A673 (cell line): Measurements from ENCODE around the gene SMAD6. TPM values are rescaled to one million over a fixed set of nuclear protein-coding genes. Genes with fewer than 3 reads are reported as not detected.
A peak's percentile ranks its signal among the peaks of the same experiment; 100 is the strongest.

Source experiments
- BruUV-seq: library from RNA; stranded (reverse); fragments of 400-500 nt; replicated peaks from 2 replicates; lab custom pipeline; 2021; lab: Mats Ljungman, UMichigan
- CTCF ChIA-PET: fragments of 300-600 bp; sonication (Branson Sonifier 250); formaldehyde crosslinking; loops from one replicate; lab custom pipeline; 2022; ENCODE audit warnings: antibody characterized with exemption; lab: Charles Lee
- POLR2A ChIA-PET: fragments of 300-600 bp; sonication (Branson Sonifier 250); formaldehyde crosslinking; loops from one replicate; lab custom pipeline; 2022; ENCODE audit warnings: antibody characterized with exemption; ENCODE audit not compliant: low non-redundant PET; lab: Charles Lee
- DNase-seq: peaks from one replicate; pipeline ENCODE4 v3.0.0-alpha.2; 2015; ENCODE audit warnings: low spot score
- H3K27ac ChIP-seq: fragments of 200-600 bp; sonication (generic); 2 replicates; pipeline ENCODE4 v1.5.1; 2016; ENCODE audit warnings: mixed run types, low read depth, mild to moderate bottlenecking, mixed read lengths, antibody characterized with exemption, low read length; ENCODE audit not compliant: poor library complexity, severe bottlenecking
- H3K27me3 ChIP-seq: fragments of 200-600 bp; sonication (generic); replicated peaks from 2 replicates; pipeline ENCODE4 v1.6.1; 2017; ENCODE audit warnings: mixed run types, low read depth, mild to moderate bottlenecking, mixed read lengths, antibody characterized with exemption, low read length; ENCODE audit not compliant: insufficient read depth, poor library complexity
- H3K36me3 ChIP-seq: fragments of 200-600 bp; sonication (generic); 2 replicates; pipeline ENCODE4 v1.6.1; 2016; ENCODE audit warnings: mixed run types, mild to moderate bottlenecking, mixed read lengths, antibody characterized with exemption, low read length; ENCODE audit not compliant: insufficient read depth, poor library complexity, severe bottlenecking
- H3K4me1 ChIP-seq: fragments of 200-600 bp; sonication (generic); 2 replicates; pipeline ENCODE4 v1.6.1; 2017; ENCODE audit warnings: mixed run types, mild to moderate bottlenecking, mixed read lengths, antibody characterized with exemption, low read length; ENCODE audit not compliant: insufficient read depth, poor library complexity, severe bottlenecking
- H3K4me3 ChIP-seq: fragments of 200-600 bp; sonication (generic); 2 replicates; pipeline ENCODE4 v1.5.1; 2016; ENCODE audit warnings: low read depth, mixed run types, mild to moderate bottlenecking, mixed read lengths, low read length; ENCODE audit not compliant: poor library complexity, severe bottlenecking
- H3K9me3 ChIP-seq: fragments of 200-600 bp; sonication (generic); 2 replicates; pipeline ENCODE4 v1.6.1; 2016; ENCODE audit warnings: mixed run types, low read depth, mild to moderate bottlenecking, mixed read lengths, antibody characterized with exemption, low read length; ENCODE audit not compliant: poor library complexity, severe bottlenecking
- CTCF ChIP-seq: fragments of 300-800, 200-600 bp; sonication (generic); conservative IDR thresholded peaks from 2 replicates; pipeline ENCODE4 v1.5.1; 2017; ENCODE audit warnings: low read depth, mild to moderate bottlenecking, antibody characterized with exemption, low read length, moderate library complexity, mixed read lengths
- EZH2 ChIP-seq: fragments of 200-600 bp; sonication (generic); IDR thresholded peaks from 2 replicates; pipeline ENCODE4 v1.6.1; 2017; ENCODE audit warnings: borderline replicate concordance, low read depth, mild to moderate bottlenecking, mixed read lengths, antibody characterized with exemption, low read length; ENCODE audit not compliant: poor library complexity, severe bottlenecking
- intact Hi-C: fragments of 100-400 bp; cut with micrococcal nuclease; formaldehyde crosslinking; loops from one replicate; pipeline ENCODE4 v1.10.0; 2022; ENCODE audit not compliant: unreplicated experiment
- total RNA-seq: library from RNA; stranded (reverse); gene quantifications from 2 replicates; pipeline ENCODE4 v1.2.3, GENCODE V29; 2021

The SMAD6 gene
- total RNA-seq, 1 experiment from 2014 or later = 63.9 TPM

GRCh38 chr15:66771351-66771650 lies 69.3 kb downstream of the SMAD6 start:
- Histone ChIP-seq H3K9me3 (no peaks in the 10 kb centered on the region), H3K27ac (no peak overlapping the region), H3K4me1 (peaks cover 60% of the 10 kb centered on the region), H3K4me3 (no peak overlapping the region), H3K27me3 (no peaks in the 10 kb centered on the region), H3K36me3 (no peaks in the 10 kb centered on the region)
- intact Hi-C loops = loop anchor here (5.0 kb wide), 1 partner anchor 169 kb away; no protein-coding TSS in a partner anchor
- no peak for TF ChIP-seq EZH2
- TF ChIP-seq CTCF = no peak
- ChIA-PET POLR2A (no interaction called here), CTCF (no interaction called here)
- no TSS peak for BruUV-seq
- DNase-seq = no peak

DNA sequence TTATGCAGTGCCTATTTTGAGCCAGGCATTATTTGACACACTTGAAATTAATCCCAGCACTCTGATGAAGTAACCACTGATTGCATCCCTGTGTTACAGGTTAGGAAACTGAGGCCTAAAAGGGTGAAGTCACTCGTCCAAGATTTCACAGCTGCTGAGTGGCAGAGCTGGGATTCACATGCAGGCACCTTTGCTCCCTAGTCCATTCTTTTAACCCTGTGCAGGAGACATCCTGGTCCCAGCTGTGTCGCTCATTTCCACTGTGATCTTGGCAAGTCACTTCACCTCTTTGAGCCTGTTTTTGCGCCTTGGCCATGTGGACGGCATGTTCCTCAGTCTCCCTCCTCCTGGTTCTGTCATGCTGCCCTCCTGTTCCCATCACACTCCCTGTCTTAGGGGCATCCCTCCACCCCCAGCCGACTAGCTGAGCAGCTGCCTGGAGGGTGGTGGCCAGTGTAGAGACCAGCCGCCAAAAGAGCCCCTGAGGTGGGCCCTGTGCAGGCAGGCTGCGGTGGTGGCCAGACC lies 70.6 kb downstream of the SMAD6 start:
- CTCF ChIA-PET = interaction anchor here (0.5 kb wide), 1 partner anchor 303 kb away, joined by 15 read pairs; no protein-coding TSS in a partner anchor
- no peaks in the 10 kb centered on the region for H3K27me3 ChIP-seq
- BruUV-seq = no TSS peak
- no peak overlapping the region for H3K4me3 ChIP-seq
- POLR2A ChIA-PET = no interaction called here
- TF ChIP-seq EZH2 = no peak
- no peak for TF ChIP-seq CTCF
- peaks cover 47% of the 10 kb centered on the region for H3K4me1 ChIP-seq
- H3K36me3 ChIP-seq = no peaks in the 10 kb centered on the region
- no peaks in the 10 kb centered on the region for H3K9me3 ChIP-seq
- no peak overlapping the region for H3K27ac ChIP-seq
- intact Hi-C loops = loop anchor here (5.0 kb wide), 1 partner anchor 170 kb away; no protein-coding TSS in a partner anchor
- DNase-seq = no peak

GRCh38 chr15:66773129-66773873 lies 71.3 kb downstream of the SMAD6 start:
- CTCF ChIA-PET = interaction anchor here (0.8 to 1.2 kb wide), 3 partner anchors 141 to 154 kb away, joined by 3 to 6 read pairs (median 4); no protein-coding TSS in a partner anchor
- BruUV-seq = no TSS peak
- H3K27me3 ChIP-seq = no peaks in the 10 kb centered on the region
- intact Hi-C loops = loop anchor here (5.0 kb wide), 1 partner anchor 171 kb away; no protein-coding TSS in a partner anchor
- H3K36me3 ChIP-seq = no peaks in the 10 kb centered on the region
- no peak overlapping the region for H3K4me3 ChIP-seq
- POLR2A ChIA-PET = no interaction called here
- DNase-seq = no peak
- no peaks in the 10 kb centered on the region for H3K9me3 ChIP-seq
- peak overlapping the region; percentile 78 for H3K27ac ChIP-seq
- peaks cover 47% of the 10 kb centered on the region for H3K4me1 ChIP-seq
- TF ChIP-seq CTCF (no peak), EZH2 (no peak)
